ENCODE data around the gene GIT2.

GRCh38 chr12:109900752-109901580 is 95.2 kb downstream of the GIT2 start:
- no peak for TF ChIP-seq CTCF (IDR thresholded peaks at IDR 0.05; ENCODE audit: low read length)
- no peak for TF ChIP-seq EZH2 (optimal IDR thresholded peaks at IDR 0.05; ENCODE audit: low read depth, low read length)

Measured in MM.1S (cell line).